ENCODE measurements around the gene EFCAB9.

DNA sequence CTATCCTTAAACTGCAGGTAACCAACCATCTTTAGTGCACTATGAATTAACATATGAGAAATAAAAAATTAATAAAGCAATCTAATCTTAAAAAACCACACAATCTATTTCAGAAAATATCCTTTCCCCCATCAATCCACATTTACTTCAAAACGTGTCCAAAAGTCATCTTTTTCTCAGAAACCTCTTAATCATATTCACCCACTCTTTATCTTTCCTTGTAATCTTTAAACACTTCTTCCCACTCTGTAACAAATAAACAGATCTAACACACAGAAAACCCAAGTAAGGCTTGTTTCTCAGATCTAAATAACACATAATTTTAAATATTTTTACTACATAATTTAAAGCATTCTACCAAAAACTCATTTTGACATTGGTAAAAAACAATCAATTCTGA lies 44.4 kb downstream of the EFCAB9 start:
- TF ChIP-seq, protein P1, sequence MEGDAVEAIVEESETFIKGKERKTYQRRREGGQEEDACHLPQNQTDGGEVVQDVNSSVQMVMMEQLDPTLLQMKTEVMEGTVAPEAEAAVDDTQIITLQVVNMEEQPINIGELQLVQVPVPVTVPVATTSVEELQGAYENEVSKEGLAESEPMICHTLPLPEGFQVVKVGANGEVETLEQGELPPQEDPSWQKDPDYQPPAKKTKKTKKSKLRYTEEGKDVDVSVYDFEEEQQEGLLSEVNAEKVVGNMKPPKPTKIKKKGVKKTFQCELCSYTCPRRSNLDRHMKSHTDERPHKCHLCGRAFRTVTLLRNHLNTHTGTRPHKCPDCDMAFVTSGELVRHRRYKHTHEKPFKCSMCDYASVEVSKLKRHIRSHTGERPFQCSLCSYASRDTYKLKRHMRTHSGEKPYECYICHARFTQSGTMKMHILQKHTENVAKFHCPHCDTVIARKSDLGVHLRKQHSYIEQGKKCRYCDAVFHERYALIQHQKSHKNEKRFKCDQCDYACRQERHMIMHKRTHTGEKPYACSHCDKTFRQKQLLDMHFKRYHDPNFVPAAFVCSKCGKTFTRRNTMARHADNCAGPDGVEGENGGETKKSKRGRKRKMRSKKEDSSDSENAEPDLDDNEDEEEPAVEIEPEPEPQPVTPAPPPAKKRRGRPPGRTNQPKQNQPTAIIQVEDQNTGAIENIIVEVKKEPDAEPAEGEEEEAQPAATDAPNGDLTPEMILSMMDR (IDR thresholded peaks at IDR 0.05) = no peak
- TF ChIP-seq POLR2A (IDR thresholded peaks at IDR 0.05) = no peak

All from uterus (tissue), 2 donors.